ENCODE results near the gene ARID1A. TPM values are rescaled to one million over a fixed set of nuclear protein-coding genes. Genes with fewer than 3 reads are reported as not detected.

ARID1A gene
- total and polyA plus RNA-seq, 12 donors, result 14.5 to 62.5 (median 43.5) TPM

- TF ChIP-seq CTCF (IDR thresholded peaks at IDR 0.05), result no peak
- DNase-seq (no peak), ATAC-seq (peak in 2 of 8 donors; percentile 2 to 27)
- no peaks in the 10 kb centered on the region for H3K9me3 ChIP-seq
- intact Hi-C loops (cut with DNase I), result no loop called here
- H3K36me3 ChIP-seq, result peaks cover 0 to 22% (median 0%) of the 10 kb centered on the region in 9 donors
- 5 to 6% methylated on average over 16 to 17 of the region's 17 CpGs for WGBS, 2 donors
- peaks cover 12 to 50% (median 36%) of the 10 kb centered on the region in 9 donors for H3K4me1 ChIP-seq
- H3K4me3 ChIP-seq, result peak overlapping the region; percentile 66 to 93 (median 73)
- no peaks in the 10 kb centered on the region for H3K27me3 ChIP-seq
- peak overlapping the region; percentile 13 to 90 (median 78) for H3K27ac ChIP-seq
Observed at GRCh38 chr1:26827106-26827604, 131.3 kb downstream of the ARID1A start.

GRCh38 chr1:26827663-26828062 is 131.8 kb downstream of the ARID1A start:
- no peaks in the 10 kb centered on the region for H3K9me3 ChIP-seq
- intact Hi-C loops (cut with DNase I), result no loop called here
- H3K4me3 ChIP-seq, result peak overlapping the region in 9 of 10 donors; percentile 70 to 93 (median 73)
- no peaks in the 10 kb centered on the region for H3K27me3 ChIP-seq
- ATAC-seq (peak in 5 of 8 donors; percentile 4 to 41 (median 12)), DNase-seq (no peak)
- peaks cover 12 to 50% (median 36%) of the 10 kb centered on the region in 9 donors for H3K4me1 ChIP-seq
- peaks cover 0 to 27% (median 5%) of the 10 kb centered on the region in 9 donors for H3K36me3 ChIP-seq
- peak overlapping the region in 7 of 10 donors; percentile 33 to 90 (median 80) for H3K27ac ChIP-seq
- no peak for TF ChIP-seq CTCF (IDR thresholded peaks at IDR 0.05)
- 23 to 26% methylated on average over 11 of the region's 11 CpGs for WGBS, 2 donors

GRCh38 chr1:26828411-26828991 is 132.7 kb downstream of the ARID1A start:
- Histone ChIP-seq H3K27ac (peak overlapping the region in 9 of 10 donors; percentile 33 to 90 (median 53)), H3K4me1 (peaks cover 12 to 55% (median 36%) of the 10 kb centered on the region in 9 donors), H3K4me3 (peak overlapping the region in 4 of 10 donors; percentile 0 to 93 (median 76)), H3K9me3 (no peaks in the 10 kb centered on the region), H3K36me3 (peaks cover 0 to 36% (median 13%) of the 10 kb centered on the region in 9 donors), H3K27me3 (no peaks in the 10 kb centered on the region)
- intact Hi-C loops (cut with DNase I), result no loop called here
- ATAC-seq (peak in 7 of 8 donors; percentile 23 to 61 (median 42)), DNase-seq (no peak)
- no peak for TF ChIP-seq CTCF (IDR thresholded peaks at IDR 0.05)
- 30 to 38% methylated on average over 4 of the region's 4 CpGs for WGBS, 2 donors

- WGBS, 2 donors, result 88% methylated on average over 6 of the region's 6 CpGs
- H3K4me3 ChIP-seq, result peak overlapping the region in 1 of 10 donors; percentile 73
- H3K9me3 ChIP-seq, result no peaks in the 10 kb centered on the region
- H3K27me3 ChIP-seq, result no peaks in the 10 kb centered on the region
- H3K4me1 ChIP-seq, result peaks cover 12 to 62% (median 36%) of the 10 kb centered on the region in 9 donors
- H3K27ac ChIP-seq, result peak overlapping the region in 6 of 10 donors; percentile 43 to 90 (median 65)
- TF ChIP-seq CTCF (IDR thresholded peaks at IDR 0.05), result no peak
- intact Hi-C loops (cut with DNase I), result no loop called here
- DNase-seq, result no peak
- H3K36me3 ChIP-seq, result peaks cover 0 to 44% (median 20%) of the 10 kb centered on the region in 9 donors
- ATAC-seq, result no peak
Observed at GRCh38 chr1:26829184-26829911, 133.5 kb downstream of the ARID1A start.

Data from heart right ventricle (tissue), 16 donors.